ENCODE measurements around the gene IMMP2L. TPM values are rescaled to one million over a fixed set of nuclear protein-coding genes. Genes with fewer than 3 reads are reported as not detected.

Gene IMMP2L
- total RNA-seq, 3 donors from 2014 or later (not counting 1 experiment from before 2014, with no cell fraction given) = 6.9 to 9.2 (median 8.7) TPM

DNA sequence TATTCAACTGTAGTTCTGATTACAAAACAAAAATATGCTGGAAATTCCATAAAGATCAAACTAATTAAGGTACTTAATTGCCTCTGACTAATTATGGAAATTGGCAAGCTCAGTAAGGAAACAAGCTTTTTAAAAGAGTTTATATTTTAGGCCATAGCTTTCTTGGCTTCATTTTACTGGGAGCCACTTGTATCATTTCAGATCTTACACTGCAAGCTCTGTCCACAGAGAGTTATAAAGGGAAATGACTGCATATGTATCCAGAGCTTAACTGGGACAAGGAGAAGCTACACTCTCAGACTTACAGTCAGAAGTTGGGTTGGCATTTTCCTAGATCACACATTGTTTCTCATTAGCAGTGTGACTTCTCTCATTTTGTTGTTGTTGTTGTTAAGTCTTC is 379.0 kb downstream of the IMMP2L start:
- no peak for ATAC-seq

DNA sequence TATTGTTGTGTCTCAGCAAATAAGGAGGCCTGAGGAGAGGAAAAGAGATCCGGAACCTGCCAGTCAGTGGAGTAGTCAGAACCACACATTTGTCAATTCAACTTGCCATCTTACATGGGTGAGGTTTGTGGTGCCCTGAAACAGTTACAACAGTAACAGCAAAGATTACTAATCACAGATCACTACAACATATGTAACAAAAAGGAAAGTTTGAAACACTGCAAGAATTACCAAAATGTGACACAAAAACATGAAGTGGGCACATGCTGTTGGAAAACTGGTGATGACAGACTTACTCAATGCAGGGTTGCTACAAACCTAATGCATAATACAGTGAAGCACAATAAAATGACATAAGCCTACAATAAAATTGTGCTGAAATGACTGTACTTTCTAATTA is 382.0 kb downstream of the IMMP2L start:
- no peak overlapping the region for H3K4me3 Mint-ChIP-seq
- TF ChIP-seq, protein P1, sequence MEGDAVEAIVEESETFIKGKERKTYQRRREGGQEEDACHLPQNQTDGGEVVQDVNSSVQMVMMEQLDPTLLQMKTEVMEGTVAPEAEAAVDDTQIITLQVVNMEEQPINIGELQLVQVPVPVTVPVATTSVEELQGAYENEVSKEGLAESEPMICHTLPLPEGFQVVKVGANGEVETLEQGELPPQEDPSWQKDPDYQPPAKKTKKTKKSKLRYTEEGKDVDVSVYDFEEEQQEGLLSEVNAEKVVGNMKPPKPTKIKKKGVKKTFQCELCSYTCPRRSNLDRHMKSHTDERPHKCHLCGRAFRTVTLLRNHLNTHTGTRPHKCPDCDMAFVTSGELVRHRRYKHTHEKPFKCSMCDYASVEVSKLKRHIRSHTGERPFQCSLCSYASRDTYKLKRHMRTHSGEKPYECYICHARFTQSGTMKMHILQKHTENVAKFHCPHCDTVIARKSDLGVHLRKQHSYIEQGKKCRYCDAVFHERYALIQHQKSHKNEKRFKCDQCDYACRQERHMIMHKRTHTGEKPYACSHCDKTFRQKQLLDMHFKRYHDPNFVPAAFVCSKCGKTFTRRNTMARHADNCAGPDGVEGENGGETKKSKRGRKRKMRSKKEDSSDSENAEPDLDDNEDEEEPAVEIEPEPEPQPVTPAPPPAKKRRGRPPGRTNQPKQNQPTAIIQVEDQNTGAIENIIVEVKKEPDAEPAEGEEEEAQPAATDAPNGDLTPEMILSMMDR (IDR thresholded peaks at IDR 0.05) = no peak
- no peak overlapping the region for H3K4me3 ChIP-seq (ENCODE audit: low read length)
- peaks cover 6% of the 10 kb centered on the region for H3K36me3 Mint-ChIP-seq
- intact Hi-C loops (cut with micrococcal nuclease) = no loop called here
- H3K36me3 ChIP-seq (ENCODE audit: control insufficient read depth, insufficient read depth, low read length) = no peaks in the 10 kb centered on the region
- WGBS (ENCODE audit: insufficient coverage) = 75% methylated on average over 1 of the region's 1 CpG
- no peak for DNase-seq
- H3K27ac ChIP-seq (ENCODE audit: low read length) = no peak overlapping the region
- no peak for ATAC-seq
- peaks cover 6 to 7% of the 10 kb centered on the region in 2 donors for H3K9me3 Mint-ChIP-seq
- no peak overlapping the region for H3K27ac Mint-ChIP-seq
- no peaks in the 10 kb centered on the region for H3K27me3 Mint-ChIP-seq (ENCODE audit: low read depth in 2 of 2)
- no peaks in the 10 kb centered on the region for H3K27me3 ChIP-seq (ENCODE audit: control insufficient read depth, insufficient read depth, low read length)
- H3K4me1 Mint-ChIP-seq = no peaks in the 10 kb centered on the region
- no peaks in the 10 kb centered on the region for H3K9me3 ChIP-seq (ENCODE audit: control insufficient read depth, insufficient read depth, low read length)
- no peaks in the 10 kb centered on the region for H3K4me1 ChIP-seq (ENCODE audit: control insufficient read depth, insufficient read depth, low read length)

More for the DNA sequence above, 379.0 kb downstream of the IMMP2L start:
- H3K4me1 Mint-ChIP-seq = no peaks in the 10 kb centered on the region
- Histone ChIP-seq H3K27me3 (ENCODE audit: control insufficient read depth, insufficient read depth, low read length) (no peaks in the 10 kb centered on the region), H3K9me3 (ENCODE audit: control insufficient read depth, insufficient read depth, low read length) (peaks cover 5% of the 10 kb centered on the region), H3K4me3 (ENCODE audit: low read length) (no peak overlapping the region), H3K4me1 (ENCODE audit: control insufficient read depth, insufficient read depth, low read length) (no peaks in the 10 kb centered on the region), H3K36me3 (ENCODE audit: control insufficient read depth, insufficient read depth, low read length) (no peaks in the 10 kb centered on the region), H3K27ac (ENCODE audit: low read length) (no peak overlapping the region)
- no peaks in the 10 kb centered on the region for H3K27me3 Mint-ChIP-seq (ENCODE audit: low read depth in 2 of 2)
- intact Hi-C loops (cut with micrococcal nuclease) = no loop called here
- H3K9me3 Mint-ChIP-seq = peaks cover 4 to 7% of the 10 kb centered on the region in 2 donors
- peaks cover 7% of the 10 kb centered on the region for H3K36me3 Mint-ChIP-seq
- H3K27ac Mint-ChIP-seq = no peak overlapping the region
- TF ChIP-seq, protein P1 (IDR thresholded peaks at IDR 0.05) = no peak
- DNase-seq = no peak
- no peak overlapping the region for H3K4me3 Mint-ChIP-seq

DNA sequence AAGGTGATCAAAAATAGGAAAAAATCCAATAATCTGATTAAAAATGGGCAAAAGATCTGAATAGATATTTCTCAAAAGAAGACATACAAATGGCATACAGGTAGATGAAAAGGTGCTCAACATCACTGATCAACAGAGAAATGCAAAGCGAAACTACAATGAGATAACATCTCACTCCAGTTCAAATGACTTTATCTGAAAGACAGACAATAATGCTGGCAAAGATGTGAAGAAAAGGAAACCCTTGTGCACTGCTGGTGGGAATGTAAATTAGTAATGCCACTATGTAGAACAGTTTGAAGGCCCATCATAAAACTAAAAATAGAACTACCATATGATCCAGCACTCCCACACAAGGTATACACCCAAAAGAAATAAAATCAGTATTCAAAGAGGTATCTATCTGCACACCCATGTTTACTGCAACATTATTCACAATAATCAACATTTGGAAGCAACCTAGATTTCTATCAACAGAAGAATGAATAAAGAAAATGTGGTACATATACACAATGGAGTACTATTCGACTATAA is 386.3 kb downstream of the IMMP2L start:
- WGBS (ENCODE audit: insufficient coverage) = 100% methylated on average over 2 of the region's 2 CpGs

More for the DNA sequence above, 386.3 kb downstream of the IMMP2L start:
- Mint-ChIP-seq H3K36me3 (no peaks in the 10 kb centered on the region), H3K27ac (no peak overlapping the region), H3K27me3 (ENCODE audit: low read depth in 2 of 2) (no peaks in the 10 kb centered on the region), H3K4me3 (no peak overlapping the region), H3K4me1 (no peaks in the 10 kb centered on the region), H3K9me3 (peaks cover 6% of the 10 kb centered on the region in 2 donors)
- ATAC-seq (no peak), DNase-seq (peak in 1 of 2 donors; percentile 8)
- Histone ChIP-seq H3K27me3 (ENCODE audit: control insufficient read depth, insufficient read depth, low read length) (no peaks in the 10 kb centered on the region), H3K27ac (ENCODE audit: low read length) (no peak overlapping the region), H3K36me3 (ENCODE audit: control insufficient read depth, insufficient read depth, low read length) (no peaks in the 10 kb centered on the region), H3K4me3 (ENCODE audit: low read length) (no peak overlapping the region), H3K4me1 (ENCODE audit: control insufficient read depth, insufficient read depth, low read length) (no peaks in the 10 kb centered on the region), H3K9me3 (ENCODE audit: control insufficient read depth, insufficient read depth, low read length) (no peaks in the 10 kb centered on the region)
- TF ChIP-seq, protein P1 (IDR thresholded peaks at IDR 0.05) = no peak
- intact Hi-C loops (cut with micrococcal nuclease) = no loop called here
